HepG2 (cell line): ENCODE data around the gene GPR17. TPM values are rescaled to one million over a fixed set of nuclear protein-coding genes. Genes with fewer than 3 reads are reported as not detected.
A peak's percentile ranks its signal among the peaks of the same experiment; 100 is the strongest.

Experiments
- ATF7-NPFF ChIP-seq: sonication (generic); formaldehyde crosslinking; IDR thresholded peaks from 2 replicates; pipeline ENCODE4 v1.8.1; 2023; ENCODE audit warnings: mild to moderate bottlenecking, low read depth, missing genetic modification reagents, moderate library complexity
- EEA1 ChIP-seq: sonication (generic); formaldehyde crosslinking; IDR thresholded peaks from 2 replicates; pipeline ENCODE4 v1.5.1; 2020; ENCODE audit warnings: mild to moderate bottlenecking, missing genetic modification reagents, borderline replicate concordance
- HOMEZ ChIP-seq: IDR thresholded peaks from 2 replicates; pipeline ENCODE4 v1.6.1; 2016; ENCODE audit warnings: low read depth
- JDP2 ChIP-seq: sonication (generic); formaldehyde crosslinking; IDR thresholded peaks from 2 replicates; pipeline ENCODE4 v1.8.1; 2022; ENCODE audit warnings: missing genetic modification reagents, borderline replicate concordance
- JUN ChIP-seq: sonication (generic); formaldehyde crosslinking; IDR thresholded peaks from 2 replicates; pipeline ENCODE4 v1.4.0; 2020; ENCODE audit warnings: mild to moderate bottlenecking, missing genetic modification reagents
- MIXL1 ChIP-seq: IDR thresholded peaks from 2 replicates; pipeline ENCODE4 v1.6.1; 2016
- NR3C1 ChIP-seq: sonication (generic); formaldehyde crosslinking; IDR thresholded peaks from 2 replicates; pipeline ENCODE4 v1.4.0; 2020; ENCODE audit warnings: missing genetic modification reagents
- RBM22 ChIP-seq: fragments of 200-400 bp; formaldehyde crosslinking; optimal IDR thresholded peaks from 2 replicates; pipeline ENCODE3; 2017; ENCODE audit warnings: mild to moderate bottlenecking, low read length, moderate library complexity
- TRAFD1 ChIP-seq: sonication (generic); formaldehyde crosslinking; IDR thresholded peaks from 2 replicates; pipeline ENCODE4 v1.5.1; 2020; ENCODE audit warnings: missing genetic modification reagents, mild to moderate bottlenecking, borderline replicate concordance
- ZBTB10 ChIP-seq: sonication (generic); formaldehyde crosslinking; IDR thresholded peaks from 2 replicates; pipeline ENCODE4 v1.4.0; 2020; ENCODE audit warnings: missing genetic modification reagents, borderline replicate concordance
- ZBTB26 ChIP-seq: IDR thresholded peaks from 2 replicates; pipeline ENCODE4 v1.6.1; 2016; ENCODE audit warnings: missing compliant biosample characterization, missing genetic modification reagents, borderline replicate concordance
- ZIK1 ChIP-seq: sonication (generic); formaldehyde crosslinking; IDR thresholded peaks from 2 replicates; pipeline ENCODE4 v1.5.0; 2020; ENCODE audit warnings: mild to moderate bottlenecking, low read depth, missing genetic modification reagents, borderline replicate concordance
- ZNF30 ChIP-seq: sonication (generic); formaldehyde crosslinking; IDR thresholded peaks from 2 replicates; pipeline ENCODE4 v1.5.0; 2020; ENCODE audit warnings: mild to moderate bottlenecking, missing genetic modification reagents
- ZNF609 ChIP-seq: sonication (generic); formaldehyde crosslinking; IDR thresholded peaks from 2 replicates; pipeline ENCODE4 v1.4.0; 2020; ENCODE audit warnings: mild to moderate bottlenecking, missing genetic modification reagents, borderline replicate concordance
- ZSCAN25 ChIP-seq: sonication (generic); formaldehyde crosslinking; IDR thresholded peaks from 2 replicates; pipeline ENCODE4 v1.8.0; 2022; ENCODE audit warnings: mild to moderate bottlenecking, missing genetic modification reagents
- ZSCAN29 ChIP-seq: sonication (generic); formaldehyde crosslinking; conservative IDR thresholded peaks from 2 replicates; pipeline ENCODE4 v1.4.0; 2020; ENCODE audit warnings: mild to moderate bottlenecking, missing genetic modification reagents
- polyA plus RNA-seq, 8 experiments: library from polyadenylated mRNA; depleted of rRNA in 3 of 8; stranded (reverse) in 7 of 8; unstranded in 1 of 8; fragments of >200 nt; fragmentation: Illumina TruSeq in 4 of 8; extraction: Trizol in 4 of 8; gene quantifications; 2 replicates each; pipeline versions ENCODE4 v1.2.1 to v1.2.3, GENCODE V29; 2011 to 2016; ENCODE audit warnings: low read depth in 4 of 8, missing spikeins in 1 of 8, mixed read lengths in 1 of 8; ENCODE audit not compliant: insufficient read depth in 1 of 8
- total RNA-seq, 5 experiments: library from RNA; depleted of rRNA; stranded (reverse); fragments of >200 nt; fragmentation: Illumina TruSeq; extraction: Trizol; gene quantifications; 2 replicates each; pipeline ENCODE4 v1.2.3, GENCODE V29; 2016; ENCODE audit warnings: low read depth in 1 of 5

The GPR17 gene
- total and polyA plus RNA-seq, 2 of the 13 experiments (the other 11 are each of a cell fraction or from before 2014, with no cell fraction given): not detected

GRCh38 chr2:127640082-127641072 is 5.6 kb upstream of the GPR17 start (continued):
- no peak for TF ChIP-seq ZBTB10 (CRISPR knock-in tag)
- no peak for TF ChIP-seq RBM22
- no peak for TF ChIP-seq ZIK1 (CRISPR knock-in tag)
- TF ChIP-seq HOMEZ: no peak
- no peak for TF ChIP-seq ZBTB26 (CRISPR knock-in tag)
- TF ChIP-seq ZSCAN25 (CRISPR knock-in tag): no peak
- no peak for TF ChIP-seq EEA1 (CRISPR knock-in tag)
- no peak for TF ChIP-seq JDP2
- no peak for TF ChIP-seq JUN (CRISPR knock-in tag)
- TF ChIP-seq NR3C1 (CRISPR knock-in tag): no peak
- TF ChIP-seq ATF7-NPFF (CRISPR knock-in tag): peak; percentile 49; the same call in 1 of the 2 replicates
- TF ChIP-seq ZNF609: no peak
- TF ChIP-seq ZNF30 (CRISPR knock-in tag): no peak
- no peak for TF ChIP-seq MIXL1
- TF ChIP-seq TRAFD1 (CRISPR knock-in tag): no peak
- no peak for TF ChIP-seq ZSCAN29 (CRISPR knock-in tag)
